Esophagus squamous epithelium (tissue), 4 donors: ENCODE data around the gene CNTN4.

Source experiments
- POLR2A ChIP-seq, 4 donors: fragments of 450-650 bp; IDR thresholded peaks; one replicate each; pipeline ENCODE4 v1.6.1; 2017; ENCODE audit warnings: antibody characterized with exemption in 4 of 4, mild to moderate bottlenecking in 4 of 4, moderate library complexity in 3 of 4
- TF ChIP-seq, protein P1 (sequence below), 6 experiments: fragments of 450-650 bp in 4 of 6; fragments of 200-600 bp in 2 of 6; sonication (generic) in 2 of 6; IDR thresholded peaks; one replicate each; pipeline ENCODE4 v1.5.1; 2016 to 2019; ENCODE audit warnings: antibody characterized with exemption in 6 of 6, mild to moderate bottlenecking in 4 of 6, moderate library complexity in 4 of 6

DNA sequence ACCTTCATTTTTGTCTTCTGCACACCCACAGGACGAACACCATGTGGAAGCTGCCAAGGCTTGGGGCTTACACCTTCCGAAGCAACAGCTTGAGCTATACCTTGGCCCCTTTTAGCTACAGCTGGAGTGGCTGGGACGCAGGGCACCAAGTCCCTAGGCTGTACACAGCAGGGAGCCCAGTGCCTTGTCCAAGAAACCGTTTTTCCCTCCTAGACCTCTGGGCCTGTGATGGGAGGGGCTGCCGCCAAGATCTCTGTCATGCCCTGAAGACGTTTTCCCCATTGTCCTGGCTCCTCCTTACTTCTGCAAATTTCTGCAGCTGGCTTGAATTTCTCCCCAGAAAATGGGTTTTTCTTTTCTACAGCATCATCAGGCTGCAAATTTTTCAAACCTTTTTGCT, 7.8 kb downstream of the CNTN4 start:
- TF ChIP-seq, protein P1, sequence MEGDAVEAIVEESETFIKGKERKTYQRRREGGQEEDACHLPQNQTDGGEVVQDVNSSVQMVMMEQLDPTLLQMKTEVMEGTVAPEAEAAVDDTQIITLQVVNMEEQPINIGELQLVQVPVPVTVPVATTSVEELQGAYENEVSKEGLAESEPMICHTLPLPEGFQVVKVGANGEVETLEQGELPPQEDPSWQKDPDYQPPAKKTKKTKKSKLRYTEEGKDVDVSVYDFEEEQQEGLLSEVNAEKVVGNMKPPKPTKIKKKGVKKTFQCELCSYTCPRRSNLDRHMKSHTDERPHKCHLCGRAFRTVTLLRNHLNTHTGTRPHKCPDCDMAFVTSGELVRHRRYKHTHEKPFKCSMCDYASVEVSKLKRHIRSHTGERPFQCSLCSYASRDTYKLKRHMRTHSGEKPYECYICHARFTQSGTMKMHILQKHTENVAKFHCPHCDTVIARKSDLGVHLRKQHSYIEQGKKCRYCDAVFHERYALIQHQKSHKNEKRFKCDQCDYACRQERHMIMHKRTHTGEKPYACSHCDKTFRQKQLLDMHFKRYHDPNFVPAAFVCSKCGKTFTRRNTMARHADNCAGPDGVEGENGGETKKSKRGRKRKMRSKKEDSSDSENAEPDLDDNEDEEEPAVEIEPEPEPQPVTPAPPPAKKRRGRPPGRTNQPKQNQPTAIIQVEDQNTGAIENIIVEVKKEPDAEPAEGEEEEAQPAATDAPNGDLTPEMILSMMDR (IDR thresholded peaks at IDR 0.05): no peak
- TF ChIP-seq POLR2A (IDR thresholded peaks at IDR 0.05): no peak
